PC-9 (cell line): ENCODE measurements around the gene EVI5. TPM values are rescaled to one million over a fixed set of nuclear protein-coding genes. Genes with fewer than 3 reads are reported as not detected.

Experiments
- BruUV-seq: library from RNA; stranded (reverse); fragments of 400-500 nt; replicated peaks from 2 replicates; lab custom pipeline; 2021; lab: Mats Ljungman, UMichigan
- CTCF ChIA-PET: fragments of 300-600 bp; sonication (Branson Sonifier 250); formaldehyde crosslinking; loops from one replicate; lab custom pipeline; 2022; ENCODE audit warnings: antibody characterized with exemption; lab: Charles Lee
- POLR2A ChIA-PET: fragments of 300-600 bp; sonication (Branson Sonifier 250); formaldehyde crosslinking; loops from one replicate; lab custom pipeline; 2022; ENCODE audit warnings: antibody characterized with exemption; ENCODE audit not compliant: unreplicated experiment; lab: Charles Lee
- DNase-seq, 2 experiments: peaks; one replicate each; pipeline versions ENCODE4 v3.0.0 to v3.0.0-alpha.2; 2015 to 2022; ENCODE audit warnings: mixed read lengths in 1 of 2
- H2AFZ ChIP-seq: fragments of 200-600 bp; sonication (generic); 2 replicates; pipeline ENCODE4 v1.8.1; 2017; ENCODE audit warnings: antibody characterized with exemption
- H3F3A ChIP-seq: fragments of 200-600 bp; sonication (generic); 2 replicates; pipeline ENCODE4 v1.8.1; 2017; ENCODE audit warnings: antibody characterized with exemption, mild to moderate bottlenecking, low read depth; ENCODE audit not compliant: insufficient read depth
- H3K27ac ChIP-seq: fragments of 200-600 bp; sonication (generic); 2 replicates; pipeline ENCODE4 v1.6.1; 2016; ENCODE audit warnings: mixed run types
- H3K27me3 ChIP-seq: fragments of 200-600 bp; sonication (generic); 2 replicates; pipeline ENCODE4 v1.6.1; 2016; ENCODE audit warnings: low read depth, mixed run types; ENCODE audit not compliant: insufficient read depth
- H3K36me3 ChIP-seq: fragments of 200-600 bp; sonication (generic); 2 replicates; pipeline ENCODE4 v1.6.1; 2016; ENCODE audit warnings: low read depth, mixed run types
- H3K4me1 ChIP-seq: fragments of 200-600 bp; sonication (generic); replicated peaks from 2 replicates; pipeline ENCODE4 v1.6.1; 2016; ENCODE audit warnings: mixed run types; ENCODE audit not compliant: insufficient read depth
- H3K4me2 ChIP-seq: fragments of 200-600 bp; sonication (generic); 2 replicates; pipeline ENCODE4 v1.6.1; 2017; ENCODE audit warnings: mixed run types
- H3K4me3 ChIP-seq: fragments of 200-600 bp; sonication (generic); 2 replicates; pipeline ENCODE4 v1.6.1; 2016; ENCODE audit warnings: mixed run types
- H3K79me2 ChIP-seq: fragments of 200-600 bp; sonication (generic); 2 replicates; pipeline ENCODE4 v1.6.1; 2017; ENCODE audit warnings: low read depth, mixed run types
- H3K9me2 ChIP-seq: fragments of 200-600 bp; sonication (generic); 2 replicates; pipeline ENCODE4 v1.8.1; 2017; ENCODE audit warnings: mild to moderate bottlenecking; ENCODE audit not compliant: insufficient read depth
- H3K9me3 ChIP-seq: fragments of 200-600 bp; sonication (generic); 2 replicates; pipeline ENCODE4 v1.8.1; 2016; ENCODE audit warnings: low read depth; ENCODE audit not compliant: insufficient read depth
- H4K20me1 ChIP-seq: fragments of 200-600 bp; sonication (generic); 2 replicates; pipeline ENCODE4 v1.8.1; 2017; ENCODE audit not compliant: insufficient read depth
- EZH2 ChIP-seq: fragments of 200-600 bp; sonication (generic); IDR thresholded peaks from 2 replicates; pipeline ENCODE4 v1.8.0; 2017; ENCODE audit warnings: antibody characterized with exemption, low read depth
- intact Hi-C: fragments of 100-400 bp; cut with micrococcal nuclease; formaldehyde crosslinking; loops from one replicate; pipeline ENCODE4 v1.10.0; 2022; ENCODE audit not compliant: unreplicated experiment
- total RNA-seq: library from RNA; stranded (reverse); gene quantifications from 2 replicates; pipeline ENCODE4 v1.2.3, GENCODE V29; 2021
- TF ChIP-seq, protein P1 (sequence below): fragments of 200-600 bp; sonication (generic); conservative IDR thresholded peaks from 2 replicates; pipeline ENCODE4 v1.6.1; 2017; ENCODE audit warnings: mixed run types, antibody characterized with exemption, mild to moderate bottlenecking, moderate library complexity

Gene EVI5
- total RNA-seq, 1 experiment from 2014 or later, result 32.0 TPM

DNA sequence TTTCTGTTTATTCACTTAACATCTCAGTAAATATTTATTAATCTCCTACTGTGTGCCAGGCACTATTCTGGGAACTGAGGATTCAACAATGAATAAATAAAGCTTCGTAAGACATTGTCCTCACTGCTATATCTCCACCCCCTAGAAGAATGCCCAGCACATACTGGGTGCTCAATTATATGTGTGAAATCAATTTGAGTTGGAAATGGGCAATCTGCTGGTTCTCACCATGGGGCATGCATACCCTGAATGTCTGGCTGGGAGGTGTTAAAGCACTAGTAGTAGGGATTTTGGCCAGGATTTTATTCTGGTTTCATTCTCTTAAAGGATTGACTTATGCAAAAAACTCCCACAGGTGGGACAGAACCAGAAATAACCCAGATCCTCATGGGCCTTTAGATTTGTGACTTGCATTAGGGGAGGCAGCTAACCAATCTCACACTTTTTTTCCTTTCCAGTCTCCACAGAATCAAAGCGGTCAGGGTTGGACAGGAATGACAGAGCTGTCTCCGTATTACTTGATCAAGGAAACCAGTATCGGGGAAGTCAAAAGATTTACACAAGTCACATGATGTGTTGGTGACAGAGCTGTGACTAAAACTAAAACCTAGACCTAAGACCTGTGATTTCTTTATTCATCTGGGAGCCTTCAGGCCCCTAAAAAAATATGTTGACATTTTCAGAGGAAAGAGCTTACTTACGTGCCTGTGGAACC is 311.0 kb downstream of the EVI5 start:
- POLR2A ChIA-PET, result no interaction called here
- H3K9me2 ChIP-seq, result no peaks in the 10 kb centered on the region
- no peak overlapping the region for H2AFZ ChIP-seq
- BruUV-seq, result no TSS peak
- H3K27me3 ChIP-seq, result no peaks in the 10 kb centered on the region
- H3K4me1 ChIP-seq, result no peaks in the 10 kb centered on the region
- H3F3A ChIP-seq, result no peaks in the 10 kb centered on the region
- H3K4me3 ChIP-seq, result no peak overlapping the region
- CTCF ChIA-PET, result no interaction called here
- no peaks in the 10 kb centered on the region for H4K20me1 ChIP-seq
- no peaks in the 10 kb centered on the region for H3K79me2 ChIP-seq
- TF ChIP-seq, protein P1, sequence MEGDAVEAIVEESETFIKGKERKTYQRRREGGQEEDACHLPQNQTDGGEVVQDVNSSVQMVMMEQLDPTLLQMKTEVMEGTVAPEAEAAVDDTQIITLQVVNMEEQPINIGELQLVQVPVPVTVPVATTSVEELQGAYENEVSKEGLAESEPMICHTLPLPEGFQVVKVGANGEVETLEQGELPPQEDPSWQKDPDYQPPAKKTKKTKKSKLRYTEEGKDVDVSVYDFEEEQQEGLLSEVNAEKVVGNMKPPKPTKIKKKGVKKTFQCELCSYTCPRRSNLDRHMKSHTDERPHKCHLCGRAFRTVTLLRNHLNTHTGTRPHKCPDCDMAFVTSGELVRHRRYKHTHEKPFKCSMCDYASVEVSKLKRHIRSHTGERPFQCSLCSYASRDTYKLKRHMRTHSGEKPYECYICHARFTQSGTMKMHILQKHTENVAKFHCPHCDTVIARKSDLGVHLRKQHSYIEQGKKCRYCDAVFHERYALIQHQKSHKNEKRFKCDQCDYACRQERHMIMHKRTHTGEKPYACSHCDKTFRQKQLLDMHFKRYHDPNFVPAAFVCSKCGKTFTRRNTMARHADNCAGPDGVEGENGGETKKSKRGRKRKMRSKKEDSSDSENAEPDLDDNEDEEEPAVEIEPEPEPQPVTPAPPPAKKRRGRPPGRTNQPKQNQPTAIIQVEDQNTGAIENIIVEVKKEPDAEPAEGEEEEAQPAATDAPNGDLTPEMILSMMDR, result no peak
- no peak for TF ChIP-seq EZH2
- H3K36me3 ChIP-seq, result no peaks in the 10 kb centered on the region
- peaks cover 4% of the 10 kb centered on the region; the same call in 1 of the 2 replicates for H3K9me3 ChIP-seq
- no peak overlapping the region for H3K27ac ChIP-seq
- intact Hi-C loops, result no loop called here
- no peak for DNase-seq
- H3K4me2 ChIP-seq, result no peak overlapping the region

GRCh38 chr1:92470216-92470615 is 314.7 kb downstream of the EVI5 start:
- TF ChIP-seq, protein P1, result no peak
- TF ChIP-seq EZH2, result no peak
- no peak overlapping the region for H3K4me3 ChIP-seq
- H3K9me2 ChIP-seq, result no peaks in the 10 kb centered on the region
- H3K79me2 ChIP-seq, result no peaks in the 10 kb centered on the region
- H3K9me3 ChIP-seq, result peaks cover 4% of the 10 kb centered on the region; the same call in 1 of the 2 replicates
- BruUV-seq, result no TSS peak
- H3K27ac ChIP-seq, result no peak overlapping the region
- ChIA-PET CTCF (no interaction called here), POLR2A (no interaction called here)
- intact Hi-C loops, result no loop called here
- DNase-seq, result no peak
- no peaks in the 10 kb centered on the region for H3F3A ChIP-seq
- no peak overlapping the region for H3K4me2 ChIP-seq
- H4K20me1 ChIP-seq, result no peaks in the 10 kb centered on the region
- H3K36me3 ChIP-seq, result no peaks in the 10 kb centered on the region
- H3K27me3 ChIP-seq, result no peaks in the 10 kb centered on the region
- no peak overlapping the region for H2AFZ ChIP-seq
- H3K4me1 ChIP-seq, result no peaks in the 10 kb centered on the region

DNA sequence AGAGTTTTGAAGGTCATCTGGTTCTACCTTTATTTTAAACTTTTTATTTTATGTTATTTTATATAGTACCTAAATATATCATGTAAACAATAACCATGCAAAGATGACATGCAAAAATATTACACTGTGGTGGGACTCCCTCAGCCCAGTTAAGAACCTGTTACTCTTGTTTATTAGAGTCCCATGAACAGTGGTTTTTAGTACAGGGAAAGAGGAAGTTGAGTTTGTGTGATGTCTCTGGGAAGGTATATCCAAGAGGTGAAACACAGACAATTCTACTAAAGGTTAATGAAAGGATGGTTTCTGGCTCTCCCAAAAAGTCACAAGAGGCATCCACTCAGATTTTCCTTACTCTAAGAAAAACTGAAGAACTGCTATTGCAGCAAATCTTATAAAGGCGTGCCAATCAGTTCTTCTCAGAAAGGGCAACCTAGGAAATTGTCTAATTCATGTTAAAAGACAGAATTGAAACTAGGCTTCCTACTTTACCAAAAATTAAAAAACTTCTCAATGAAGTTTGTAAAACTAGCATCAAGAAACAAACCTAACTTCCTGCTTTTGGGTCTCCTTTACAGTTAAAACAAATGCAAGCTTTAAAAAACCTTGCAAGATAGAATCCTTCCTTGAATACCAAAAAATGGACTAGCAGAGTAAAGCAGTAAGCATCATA is 318.1 kb downstream of the EVI5 start:
- CTCF ChIA-PET, result no interaction called here

More for the DNA sequence above, 318.1 kb downstream of the EVI5 start:
- no peaks in the 10 kb centered on the region for H3K9me2 ChIP-seq
- no peak overlapping the region for H3K4me2 ChIP-seq
- POLR2A ChIA-PET, result no interaction called here
- BruUV-seq, result no TSS peak
- H3K4me1 ChIP-seq, result no peaks in the 10 kb centered on the region
- intact Hi-C loops, result no loop called here
- no peak for DNase-seq
- TF ChIP-seq, protein P1, result no peak
- no peak for TF ChIP-seq EZH2
- no peaks in the 10 kb centered on the region for H3K36me3 ChIP-seq
- H3K79me2 ChIP-seq, result no peaks in the 10 kb centered on the region
- no peak overlapping the region for H3K4me3 ChIP-seq
- no peak overlapping the region for H3K27ac ChIP-seq
- no peaks in the 10 kb centered on the region for H3K9me3 ChIP-seq
- H4K20me1 ChIP-seq, result no peaks in the 10 kb centered on the region
- no peaks in the 10 kb centered on the region for H3K27me3 ChIP-seq
- no peak overlapping the region for H2AFZ ChIP-seq
- no peaks in the 10 kb centered on the region for H3F3A ChIP-seq
